ENCODE measurements around the gene RAD51D. TPM values are rescaled to one million over a fixed set of nuclear protein-coding genes. Genes with fewer than 3 reads are reported as not detected.
A peak's percentile ranks its signal among the peaks of the same experiment; 100 is the strongest.
"Not testable (repeated sequence)": the region's sequence is repeated elsewhere in the genome, so short reads cannot be mapped to it uniquely, and the experiment has no call there.

The RAD51D gene
- total RNA-seq = 13.7 and 15.8 TPM in 2 replicates

- DNase-seq = peak; percentile 85
These were observed at the start of gene RAD51D for GRCh38 chr17:35119370-35120165. Gene RAD51D, minus strand, starts transcription at chr17:35119860. Its CDS starts 247 bp downstream, at chr17:35119613.

- DNase-seq = peak; percentile 33
These were observed 48.0 kb upstream of the RAD51D start for GRCh38 chr17:35167666-35168065.

GRCh38 chr17:35167046-35167445 lies 47.4 kb upstream of the RAD51D start:
- DNase-seq = no peak

- DNase-seq = no peak
These were observed 46.9 kb upstream of the RAD51D start for GRCh38 chr17:35166526-35166925.

- no peak for DNase-seq
These were observed 45.1 kb upstream of the RAD51D start for GRCh38 chr17:35164716-35165115.

- DNase-seq = no peak
These were observed 44.2 kb upstream of the RAD51D start for GRCh38 chr17:35163886-35164285.

GRCh38 chr17:35162755-35163154 lies 43.1 kb upstream of the RAD51D start:
- DNase-seq = no peak

- no peak for DNase-seq
These were observed 41.7 kb upstream of the RAD51D start for GRCh38 chr17:35161281-35161761.

- no peak for DNase-seq
These were observed 40.9 kb upstream of the RAD51D start for GRCh38 chr17:35160354-35161201.

- no peak for DNase-seq
These were observed 40.3 kb upstream of the RAD51D start for GRCh38 chr17:35159940-35160339.

GRCh38 chr17:35155246-35155645 lies 35.6 kb upstream of the RAD51D start:
- DNase-seq = no peak

- no peak for DNase-seq
These were observed 34.8 kb upstream of the RAD51D start for GRCh38 chr17:35154196-35155165.

GRCh38 chr17:35152421-35153140 lies 32.9 kb upstream of the RAD51D start:
- DNase-seq = no peak

GRCh38 chr17:35151080-35151479 lies 31.4 kb upstream of the RAD51D start:
- not testable (repeated sequence) for DNase-seq

GRCh38 chr17:35149941-35150340 lies 30.3 kb upstream of the RAD51D start:
- no peak for DNase-seq

- DNase-seq = peak; percentile 20
These were observed 28.5 kb upstream of the RAD51D start for GRCh38 chr17:35148144-35148543.

- no peak for DNase-seq
These were observed 27.8 kb upstream of the RAD51D start, which contains the start of gene UNC45B for GRCh38 chr17:35147375-35147905. Gene UNC45B, plus strand, starts transcription at chr17:35147817. Its CDS starts 447 bp downstream, at chr17:35148264.

GRCh38 chr17:35146214-35146833 lies 26.7 kb upstream of the RAD51D start:
- no peak for DNase-seq

- no peak for DNase-seq
These were observed 25.2 kb upstream of the RAD51D start for GRCh38 chr17:35144840-35145239.

- no peak for DNase-seq
These were observed 22.8 kb upstream of the RAD51D start for GRCh38 chr17:35142467-35142796.
